Neural progenitor cell (in vitro differentiated cells): ENCODE data around the gene ARHGAP4. TPM values are rescaled to one million over a fixed set of nuclear protein-coding genes. Genes with fewer than 3 reads are reported as not detected.

Source experiments
- DNase-seq: peaks from one replicate; pipeline ENCODE4 v3.0.0-alpha.2; 2016; ENCODE audit warnings: low spot score
- H2AFZ ChIP-seq: fragments of 200-600 bp; sonication (generic); replicated peaks from 2 replicates; pipeline ENCODE4 v1.6.1; 2016; ENCODE audit warnings: antibody characterized with exemption
- H3F3A ChIP-seq: fragments of 200-600 bp; sonication (generic); 2 replicates; pipeline ENCODE4 v1.6.1; 2016; ENCODE audit warnings: antibody characterized with exemption, low read depth
- H3K27ac ChIP-seq: fragments of 200-600 bp; sonication (generic); 2 replicates; pipeline ENCODE4 v1.5.1; 2016; ENCODE audit warnings: mild to moderate bottlenecking
- H3K27me3 ChIP-seq: fragments of 200-600 bp; sonication (generic); 2 replicates; pipeline ENCODE4 v1.6.1; 2016; ENCODE audit warnings: mild to moderate bottlenecking, moderate library complexity
- H3K36me3 ChIP-seq: fragments of 200-600 bp; sonication (generic); 2 replicates; pipeline ENCODE4 v1.5.1; 2016
- H3K4me1 ChIP-seq: fragments of 200-600 bp; sonication (generic); 2 replicates; pipeline ENCODE4 v1.6.1; 2016; ENCODE audit warnings: mixed run types
- H3K4me2 ChIP-seq: fragments of 200-600 bp; sonication (generic); 2 replicates; pipeline ENCODE4 v1.6.1; 2016
- H3K4me3 ChIP-seq: fragments of 200-600 bp; sonication (generic); 2 replicates; pipeline ENCODE4 v1.5.1; 2016
- H3K79me2 ChIP-seq: fragments of 200-600 bp; sonication (generic); 2 replicates; pipeline ENCODE4 v1.6.1; 2016; ENCODE audit warnings: low read depth
- H3K9ac ChIP-seq: fragments of 200-600 bp; sonication (generic); 2 replicates; pipeline ENCODE4 v1.6.1; 2016
- H3K9me3 ChIP-seq: fragments of 200-600 bp; sonication (generic); 2 replicates; pipeline ENCODE4 v1.5.1; 2016; ENCODE audit warnings: low read depth
- H4K20me1 ChIP-seq: fragments of 200-600 bp; sonication (generic); 2 replicates; pipeline ENCODE4 v1.6.1; 2016; ENCODE audit warnings: low read depth
- H3K27ac Mint-ChIP-seq: 3 replicates; pipeline ENCODE4 v1.8.0; 2021; ENCODE audit warnings: mixed read lengths
- H3K27me3 Mint-ChIP-seq: 2 replicates; pipeline ENCODE4 v1.8.0; 2022; ENCODE audit warnings: low read depth, mild to moderate bottlenecking, inconsistent platforms, moderate library complexity, mixed read lengths; ENCODE audit not compliant: insufficient read depth
- H3K36me3 Mint-ChIP-seq: 3 replicates; pipeline ENCODE4 v1.8.0; 2021; ENCODE audit warnings: mixed read lengths
- H3K4me1 Mint-ChIP-seq: 3 replicates; pipeline ENCODE4 v1.8.0; 2021; ENCODE audit warnings: mixed read lengths
- H3K4me3 Mint-ChIP-seq: 3 replicates; pipeline ENCODE4 v1.8.0; 2021; ENCODE audit warnings: mild to moderate bottlenecking, moderate library complexity, mixed read lengths
- H3K9me3 Mint-ChIP-seq: 3 replicates; pipeline ENCODE4 v1.8.0; 2020; ENCODE audit warnings: mixed read lengths
- EZH2 ChIP-seq: fragments of 200-600 bp; sonication (generic); IDR thresholded peaks from 2 replicates; pipeline ENCODE4 v1.6.1; 2017; ENCODE audit warnings: antibody characterized with exemption, mild to moderate bottlenecking, moderate library complexity
- EZH2phosphoT487 ChIP-seq: fragments of 200-600 bp; sonication (generic); IDR thresholded peaks from 2 replicates; pipeline ENCODE4 v1.6.1; 2017; ENCODE audit warnings: antibody characterized with exemption
- total RNA-seq: library from RNA; depleted of rRNA; stranded (reverse); fragments of >200 nt; gene quantifications from 2 replicates; pipeline ENCODE4 v1.2.3, GENCODE V29; 2015; ENCODE audit warnings: low replicate concordance
- TF ChIP-seq, protein P1 (sequence below): fragments of 200-600 bp; sonication (generic); IDR thresholded peaks from 2 replicates; pipeline ENCODE4 v1.5.1; 2017; ENCODE audit warnings: antibody characterized with exemption, mild to moderate bottlenecking

The ARHGAP4 gene
- total RNA-seq, 1 donor from 2014 or later = 5.1 TPM

DNA sequence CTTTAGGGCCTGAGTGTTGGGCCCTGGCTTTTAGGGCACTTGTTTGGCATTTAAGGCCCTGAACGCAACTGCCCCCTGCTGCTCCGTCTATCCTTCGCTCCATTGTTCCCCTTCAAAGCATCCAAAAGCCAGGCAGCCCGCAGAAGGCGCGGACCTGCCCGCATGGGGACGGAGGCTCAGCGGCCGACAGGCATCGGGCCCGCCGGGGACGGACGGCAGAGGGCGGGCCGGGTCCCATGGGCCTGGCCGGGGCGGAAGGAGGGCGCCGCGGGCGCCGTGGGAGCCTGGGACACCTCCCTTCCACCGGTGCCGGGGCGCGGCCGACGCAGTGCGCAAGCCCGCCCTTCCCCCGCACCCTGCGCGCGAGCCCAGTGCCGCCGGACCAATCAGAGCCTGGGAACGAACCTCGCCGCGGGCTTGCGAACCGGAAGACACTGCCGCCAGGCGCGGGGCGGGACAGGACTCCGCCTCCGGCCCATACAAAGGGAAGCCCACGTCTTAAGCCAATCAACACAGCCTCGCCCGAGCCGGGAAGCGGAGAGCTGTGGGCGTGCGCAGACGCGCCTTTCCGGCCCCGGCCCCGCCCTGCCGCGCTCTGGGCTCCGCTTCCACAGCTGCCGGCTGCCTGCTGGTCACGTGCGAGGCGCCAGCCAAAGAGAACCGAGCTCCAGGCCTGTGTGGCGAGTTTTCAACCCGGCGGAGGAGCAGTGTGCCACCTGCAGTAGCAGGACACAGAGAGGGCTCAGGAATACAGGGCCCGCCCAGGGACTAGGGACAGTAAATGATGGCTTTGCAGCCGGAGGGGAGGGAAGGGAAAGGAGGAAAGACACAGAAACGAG, 2.1 kb upstream of the ARHGAP4 start:
- Histone ChIP-seq H3K27me3 (peaks cover 10% of the 10 kb centered on the region), H3K9ac (peak overlapping the region; percentile 58), H4K20me1 (no peaks in the 10 kb centered on the region), H3K9me3 (no peaks in the 10 kb centered on the region), H3K36me3 (no peaks in the 10 kb centered on the region), H3K4me2 (peak overlapping the region; percentile 85), H3K4me3 (peak overlapping the region; percentile 63), H2AFZ (no peak overlapping the region), H3K27ac (peak overlapping the region; percentile 92), H3F3A (peaks cover 28% of the 10 kb centered on the region), H3K4me1 (peaks cover 8% of the 10 kb centered on the region), H3K79me2 (peaks cover 4% of the 10 kb centered on the region)
- peaks cover 4% of the 10 kb centered on the region for H3K9me3 Mint-ChIP-seq
- H3K4me3 Mint-ChIP-seq = peak overlapping the region; percentile 87
- H3K36me3 Mint-ChIP-seq = peaks cover 4% of the 10 kb centered on the region
- TF ChIP-seq EZH2phosphoT487 (no peak), EZH2 (no peak)
- TF ChIP-seq, protein P1, sequence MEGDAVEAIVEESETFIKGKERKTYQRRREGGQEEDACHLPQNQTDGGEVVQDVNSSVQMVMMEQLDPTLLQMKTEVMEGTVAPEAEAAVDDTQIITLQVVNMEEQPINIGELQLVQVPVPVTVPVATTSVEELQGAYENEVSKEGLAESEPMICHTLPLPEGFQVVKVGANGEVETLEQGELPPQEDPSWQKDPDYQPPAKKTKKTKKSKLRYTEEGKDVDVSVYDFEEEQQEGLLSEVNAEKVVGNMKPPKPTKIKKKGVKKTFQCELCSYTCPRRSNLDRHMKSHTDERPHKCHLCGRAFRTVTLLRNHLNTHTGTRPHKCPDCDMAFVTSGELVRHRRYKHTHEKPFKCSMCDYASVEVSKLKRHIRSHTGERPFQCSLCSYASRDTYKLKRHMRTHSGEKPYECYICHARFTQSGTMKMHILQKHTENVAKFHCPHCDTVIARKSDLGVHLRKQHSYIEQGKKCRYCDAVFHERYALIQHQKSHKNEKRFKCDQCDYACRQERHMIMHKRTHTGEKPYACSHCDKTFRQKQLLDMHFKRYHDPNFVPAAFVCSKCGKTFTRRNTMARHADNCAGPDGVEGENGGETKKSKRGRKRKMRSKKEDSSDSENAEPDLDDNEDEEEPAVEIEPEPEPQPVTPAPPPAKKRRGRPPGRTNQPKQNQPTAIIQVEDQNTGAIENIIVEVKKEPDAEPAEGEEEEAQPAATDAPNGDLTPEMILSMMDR = no peak
- peaks cover 20% of the 10 kb centered on the region for H3K4me1 Mint-ChIP-seq
- peaks cover 9% of the 10 kb centered on the region for H3K27me3 Mint-ChIP-seq
- peak; percentile 97 for DNase-seq
- peak overlapping the region; percentile 90 for H3K27ac Mint-ChIP-seq

DNA sequence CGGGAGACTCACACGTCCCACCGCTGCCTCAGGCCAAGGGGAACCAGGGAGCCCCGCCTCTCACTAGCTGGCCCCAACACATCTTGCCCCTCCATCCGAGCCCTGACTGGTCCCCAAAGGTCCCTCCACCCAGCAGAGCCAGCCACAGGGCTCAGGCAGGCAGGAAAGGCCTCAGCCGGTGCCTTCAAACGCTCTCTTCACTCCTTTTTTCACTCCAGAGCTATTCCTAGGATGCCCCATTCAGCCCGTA, 1.5 kb upstream of the ARHGAP4 start:
- H3K36me3 ChIP-seq = no peaks in the 10 kb centered on the region
- H3K27me3 ChIP-seq = peaks cover 10% of the 10 kb centered on the region
- peaks cover 8% of the 10 kb centered on the region for H3K4me1 ChIP-seq
- no peak for DNase-seq
- H3K79me2 ChIP-seq = no peaks in the 10 kb centered on the region
- peaks cover 28% of the 10 kb centered on the region for H3F3A ChIP-seq
- no peaks in the 10 kb centered on the region for H3K9me3 ChIP-seq
- TF ChIP-seq, protein P1 = no peak
- no peak for TF ChIP-seq EZH2
- no peak for TF ChIP-seq EZH2phosphoT487
- Mint-ChIP-seq H3K27ac (peak overlapping the region; percentile 90), H3K4me1 (peaks cover 22% of the 10 kb centered on the region), H3K4me3 (peak overlapping the region; percentile 87), H3K9me3 (peaks cover 6% of the 10 kb centered on the region), H3K27me3 (peaks cover 9% of the 10 kb centered on the region), H3K36me3 (peaks cover 2% of the 10 kb centered on the region)
- H3K9ac ChIP-seq = peak overlapping the region; percentile 58
- H2AFZ ChIP-seq = no peak overlapping the region
- peak overlapping the region; percentile 92 for H3K27ac ChIP-seq
- H3K4me3 ChIP-seq = peak overlapping the region; percentile 63
- H3K4me2 ChIP-seq = peak overlapping the region; percentile 85
- H4K20me1 ChIP-seq = no peaks in the 10 kb centered on the region

DNA sequence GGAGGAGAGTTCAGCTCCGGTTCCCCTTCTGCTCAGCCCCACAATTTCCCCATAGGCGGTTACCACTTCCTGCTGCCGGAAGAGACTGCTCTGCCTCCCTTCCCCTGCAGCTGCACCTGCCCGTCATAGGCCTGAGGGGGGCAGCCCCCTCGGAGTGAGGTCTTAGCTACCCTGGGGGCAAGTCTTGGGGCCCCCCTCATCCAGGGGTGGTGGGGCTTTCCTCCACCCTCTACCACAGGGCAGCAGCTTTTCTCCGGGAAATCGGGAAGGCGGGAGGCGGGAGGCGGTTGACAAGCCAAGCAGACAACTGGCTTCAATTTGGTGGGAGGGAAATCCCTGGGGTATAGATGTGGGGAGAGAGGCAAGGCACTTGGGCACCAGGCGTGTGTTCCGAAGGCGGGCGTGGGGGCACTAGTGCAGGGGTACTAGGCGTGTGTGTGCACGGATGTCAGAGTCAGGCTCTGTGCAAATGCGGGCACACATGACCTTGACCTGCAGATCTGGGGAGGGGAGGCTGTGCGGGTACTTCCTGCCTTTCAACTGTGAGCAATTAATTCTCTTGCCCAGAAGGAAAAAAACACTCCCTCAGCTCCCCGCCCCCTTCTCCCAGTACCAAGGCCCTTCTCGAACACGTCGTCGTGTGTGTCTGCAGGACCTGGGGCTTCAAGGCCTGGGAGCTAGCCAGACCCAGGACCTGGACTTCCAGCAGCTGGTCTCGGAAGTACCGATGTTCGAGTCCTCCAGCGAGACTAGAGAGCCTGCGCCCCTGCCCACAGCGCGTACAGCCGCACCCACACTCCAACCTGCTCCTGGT, 1.0 kb upstream of the ARHGAP4 start:
- peak; percentile 31 for DNase-seq
- Mint-ChIP-seq H3K4me3 (peak overlapping the region; percentile 87), H3K9me3 (peaks cover 9% of the 10 kb centered on the region), H3K27ac (peak overlapping the region; percentile 90), H3K27me3 (peaks cover 9% of the 10 kb centered on the region), H3K36me3 (peaks cover 2% of the 10 kb centered on the region), H3K4me1 (peaks cover 25% of the 10 kb centered on the region)
- Histone ChIP-seq H3K4me2 (peak overlapping the region; percentile 85), H3K36me3 (no peaks in the 10 kb centered on the region), H4K20me1 (no peaks in the 10 kb centered on the region), H3K4me3 (peak overlapping the region; percentile 63), H3K4me1 (peaks cover 8% of the 10 kb centered on the region), H3K27ac (peak overlapping the region; percentile 92), H2AFZ (no peak overlapping the region), H3F3A (peaks cover 28% of the 10 kb centered on the region), H3K27me3 (peaks cover 10% of the 10 kb centered on the region), H3K79me2 (no peaks in the 10 kb centered on the region), H3K9me3 (no peaks in the 10 kb centered on the region), H3K9ac (peak overlapping the region; percentile 58)
- TF ChIP-seq EZH2 (no peak), EZH2phosphoT487 (no peak)
- TF ChIP-seq, protein P1 = no peak
